Measurements from ENCODE around the gene STARD13. TPM values are rescaled to one million over a fixed set of nuclear protein-coding genes. Genes with fewer than 3 reads are reported as not detected.

STARD13 gene
- polyA plus RNA-seq, 1 donor (not counting 4 experiments of a cell fraction or from before 2014, with no cell fraction given): 11.9 TPM

DNA sequence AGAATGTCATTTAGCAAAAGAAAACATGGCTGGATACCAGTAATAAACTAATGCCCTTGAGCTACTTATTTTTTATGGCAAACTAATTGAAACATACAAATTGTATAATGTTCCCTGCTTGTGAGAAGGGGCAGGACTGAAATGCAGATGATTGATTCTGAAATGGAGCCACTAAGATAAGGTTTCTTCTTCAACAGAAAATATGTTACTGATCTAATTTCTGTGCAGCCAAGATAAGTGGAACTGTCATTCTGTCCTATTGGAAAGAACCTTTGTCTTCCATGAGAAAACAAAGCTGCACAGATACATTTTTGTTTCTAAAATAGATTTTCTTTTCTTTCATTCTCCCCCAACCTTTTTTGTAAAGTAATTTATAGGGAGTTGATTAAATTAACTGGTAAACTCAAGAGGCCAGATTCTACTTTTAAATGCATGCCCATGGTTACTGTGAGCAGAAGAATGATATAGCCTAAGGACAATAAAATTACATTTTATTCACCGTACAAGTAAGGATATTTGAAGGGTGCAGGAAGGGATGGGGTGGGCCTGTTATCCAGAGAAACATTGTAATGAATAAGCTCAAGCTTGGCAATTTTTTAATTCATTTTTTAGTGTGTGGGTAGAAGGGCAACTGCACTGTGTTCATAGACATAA is 39.9 kb downstream of the STARD13 start:
- Histone ChIP-seq H3K27me3 (ENCODE audit: control insufficient read depth, extremely low read depth, insufficient read depth, low read length) (no peaks in the 10 kb centered on the region), H3K4me3 (ENCODE audit: control insufficient read depth in 2 of 3, extremely low read depth in 1 of 3, insufficient read depth in 2 of 3, low read depth in 1 of 3, low read length in 3 of 3) (no peak overlapping the region), H3K9me3 (ENCODE audit: control insufficient read depth, low read depth, low read length) (no peaks in the 10 kb centered on the region), H3K4me2 (ENCODE audit: control insufficient read depth, extremely low read depth, insufficient read depth, low read depth, low read length) (no peak overlapping the region), H4K20me1 (ENCODE audit: control insufficient read depth, extremely low read depth, insufficient read depth, low read length) (no peaks in the 10 kb centered on the region), H3K4me1 (ENCODE audit: control insufficient read depth, extremely low read depth, insufficient read depth, low read length) (peaks cover 8% of the 10 kb centered on the region), H3K27ac (ENCODE audit: control insufficient read depth, insufficient read depth, low read length) (no peak overlapping the region), H3K9ac (ENCODE audit: control insufficient read depth, extremely low read depth, insufficient read depth, low read length) (no peak overlapping the region), H3K9me1 (ENCODE audit: control insufficient read depth, extremely low read depth, insufficient read depth, low read length) (no peaks in the 10 kb centered on the region), H2AFZ (ENCODE audit: control insufficient read depth, low read length) (no peak overlapping the region), H3K79me2 (ENCODE audit: control insufficient read depth, insufficient read depth, low read length) (peaks cover 45% of the 10 kb centered on the region), H3K36me3 (ENCODE audit: control insufficient read depth in 2 of 2, extremely low read depth in 1 of 2, insufficient read depth in 2 of 2, low read length in 2 of 2) (peaks cover 0 to 4% of the 10 kb centered on the region in 2 experiments)
- dilution Hi-C loops (cut with MboI; ENCODE audit: extremely low pct_ligation_motif_present, low sequenced_read_pairs): no loop called here
- DNase-seq (ENCODE audit: low read depth, low spot score) (no peak), FAIRE-seq (no peak)
- TF ChIP-seq EZH2 (IDR thresholded peaks at IDR 0.05; ENCODE audit: low read length): no peak
- TF ChIP-seq, protein P1, sequence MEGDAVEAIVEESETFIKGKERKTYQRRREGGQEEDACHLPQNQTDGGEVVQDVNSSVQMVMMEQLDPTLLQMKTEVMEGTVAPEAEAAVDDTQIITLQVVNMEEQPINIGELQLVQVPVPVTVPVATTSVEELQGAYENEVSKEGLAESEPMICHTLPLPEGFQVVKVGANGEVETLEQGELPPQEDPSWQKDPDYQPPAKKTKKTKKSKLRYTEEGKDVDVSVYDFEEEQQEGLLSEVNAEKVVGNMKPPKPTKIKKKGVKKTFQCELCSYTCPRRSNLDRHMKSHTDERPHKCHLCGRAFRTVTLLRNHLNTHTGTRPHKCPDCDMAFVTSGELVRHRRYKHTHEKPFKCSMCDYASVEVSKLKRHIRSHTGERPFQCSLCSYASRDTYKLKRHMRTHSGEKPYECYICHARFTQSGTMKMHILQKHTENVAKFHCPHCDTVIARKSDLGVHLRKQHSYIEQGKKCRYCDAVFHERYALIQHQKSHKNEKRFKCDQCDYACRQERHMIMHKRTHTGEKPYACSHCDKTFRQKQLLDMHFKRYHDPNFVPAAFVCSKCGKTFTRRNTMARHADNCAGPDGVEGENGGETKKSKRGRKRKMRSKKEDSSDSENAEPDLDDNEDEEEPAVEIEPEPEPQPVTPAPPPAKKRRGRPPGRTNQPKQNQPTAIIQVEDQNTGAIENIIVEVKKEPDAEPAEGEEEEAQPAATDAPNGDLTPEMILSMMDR (optimal IDR thresholded peaks at IDR 0.05 in 1 of 3, IDR thresholded peaks at IDR 0.05 in 1 of 3, conservative IDR thresholded peaks at IDR 0.05 in 1 of 3; ENCODE audit: extremely low read depth in 1 of 3, insufficient read depth in 2 of 3, low read length in 3 of 3): no peak

DNA sequence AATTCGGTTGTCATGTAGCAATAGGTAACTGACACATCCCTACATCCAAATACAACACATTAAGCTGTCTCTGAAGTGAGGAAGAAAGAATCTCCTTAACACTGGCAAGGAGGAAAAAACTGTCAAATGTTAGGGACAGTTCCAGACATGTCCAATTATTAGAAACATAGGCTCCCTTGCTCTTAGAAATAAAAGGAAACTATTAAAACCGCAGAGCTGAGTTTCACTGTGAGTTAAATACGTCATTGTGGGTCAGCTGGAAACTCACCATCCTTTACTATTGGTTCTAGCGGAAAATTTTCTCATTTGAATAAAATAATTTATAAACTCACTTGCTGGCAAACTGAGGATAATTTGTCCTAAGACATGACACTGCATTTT is 40.7 kb downstream of the STARD13 start:
- Histone ChIP-seq H3K9me1 (ENCODE audit: control insufficient read depth, extremely low read depth, insufficient read depth, low read length) (no peaks in the 10 kb centered on the region), H3K36me3 (ENCODE audit: control insufficient read depth in 2 of 2, extremely low read depth in 1 of 2, insufficient read depth in 2 of 2, low read length in 2 of 2) (peaks cover 0 to 4% of the 10 kb centered on the region in 2 experiments), H3K9me3 (ENCODE audit: control insufficient read depth, low read depth, low read length) (peaks cover 2% of the 10 kb centered on the region), H3K9ac (ENCODE audit: control insufficient read depth, extremely low read depth, insufficient read depth, low read length) (no peak overlapping the region), H3K27ac (ENCODE audit: control insufficient read depth, insufficient read depth, low read length) (no peak overlapping the region), H3K4me1 (ENCODE audit: control insufficient read depth, extremely low read depth, insufficient read depth, low read length) (peaks cover 4% of the 10 kb centered on the region), H3K4me3 (ENCODE audit: control insufficient read depth in 2 of 3, extremely low read depth in 1 of 3, insufficient read depth in 2 of 3, low read depth in 1 of 3, low read length in 3 of 3) (no peak overlapping the region), H3K27me3 (ENCODE audit: control insufficient read depth, extremely low read depth, insufficient read depth, low read length) (no peaks in the 10 kb centered on the region), H4K20me1 (ENCODE audit: control insufficient read depth, extremely low read depth, insufficient read depth, low read length) (no peaks in the 10 kb centered on the region), H3K79me2 (ENCODE audit: control insufficient read depth, insufficient read depth, low read length) (peaks cover 41% of the 10 kb centered on the region), H2AFZ (ENCODE audit: control insufficient read depth, low read length) (no peak overlapping the region), H3K4me2 (ENCODE audit: control insufficient read depth, extremely low read depth, insufficient read depth, low read depth, low read length) (no peak overlapping the region)
- dilution Hi-C loops (cut with MboI; ENCODE audit: extremely low pct_ligation_motif_present, low sequenced_read_pairs): no loop called here
- no peak for TF ChIP-seq EZH2 (IDR thresholded peaks at IDR 0.05; ENCODE audit: low read length)
- TF ChIP-seq, protein P1 (optimal IDR thresholded peaks at IDR 0.05 in 1 of 3, IDR thresholded peaks at IDR 0.05 in 1 of 3, conservative IDR thresholded peaks at IDR 0.05 in 1 of 3; ENCODE audit: extremely low read depth in 1 of 3, insufficient read depth in 2 of 3, low read length in 3 of 3): no peak
- FAIRE-seq: no peak
- DNase-seq (ENCODE audit: low read depth, low spot score): no peak
